Ascending aorta (tissue), 2 donors: ENCODE measurements around the gene TRAF3. TPM values are rescaled to one million over a fixed set of nuclear protein-coding genes. Genes with fewer than 3 reads are reported as not detected.

Source experiments
- DNase-seq, 2 donors: peaks; one replicate each; pipeline ENCODE4 v3.0.0-alpha.2; 2019; ENCODE audit warnings: low spot score in 2 of 2
- H3K27ac ChIP-seq, 2 donors: fragments of 200-600 bp; sonication (generic); one replicate each; pipeline ENCODE4 v1.5.1; 2016 to 2017; ENCODE audit warnings: mild to moderate bottlenecking in 1 of 2
- H3K27me3 ChIP-seq: fragments of 200-600 bp; sonication (generic); one replicate; pipeline ENCODE4 v1.5.1; 2017
- H3K36me3 ChIP-seq, 2 donors: fragments of 200-600 bp; sonication (generic); one replicate each; pipeline ENCODE4 v1.5.1; 2016
- H3K4me1 ChIP-seq, 2 donors: fragments of 200-600 bp; sonication (generic); one replicate each; pipeline ENCODE4 v1.5.1; 2016 to 2017; ENCODE audit warnings: mild to moderate bottlenecking in 1 of 2
- H3K4me3 ChIP-seq, 2 donors: fragments of 200-600 bp; sonication (generic); one replicate each; pipeline ENCODE4 v1.5.1; 2016 to 2017; ENCODE audit warnings: mild to moderate bottlenecking in 1 of 2
- H3K9me3 ChIP-seq, 2 donors: fragments of 200-600 bp; sonication (generic); one replicate each; pipeline ENCODE4 v1.5.1; 2016
- intact Hi-C: fragments of 100-400 bp; cut with DNase I; formaldehyde crosslinking; loops from one replicate; pipeline ENCODE4 v1.15.1; 2023
- total RNA-seq: library from RNA; depleted of rRNA; stranded (reverse); fragments of >200 nt; gene quantifications from one replicate; pipeline ENCODE4 v1.1.0, GENCODE V29; 2016
- TF ChIP-seq, protein P1 (sequence below), 3 experiments: fragments of 200-600 bp in 2 of 3; fragments of 450-650 bp in 1 of 3; sonication (generic) in 2 of 3; IDR thresholded peaks; one replicate each; pipeline ENCODE4 v1.5.1; 2016 to 2019; ENCODE audit warnings: antibody characterized with exemption in 3 of 3, mild to moderate bottlenecking in 1 of 3, moderate library complexity in 1 of 3

TRAF3 gene
- total RNA-seq, 1 donor from 2014 or later, result 12.2 TPM

DNA sequence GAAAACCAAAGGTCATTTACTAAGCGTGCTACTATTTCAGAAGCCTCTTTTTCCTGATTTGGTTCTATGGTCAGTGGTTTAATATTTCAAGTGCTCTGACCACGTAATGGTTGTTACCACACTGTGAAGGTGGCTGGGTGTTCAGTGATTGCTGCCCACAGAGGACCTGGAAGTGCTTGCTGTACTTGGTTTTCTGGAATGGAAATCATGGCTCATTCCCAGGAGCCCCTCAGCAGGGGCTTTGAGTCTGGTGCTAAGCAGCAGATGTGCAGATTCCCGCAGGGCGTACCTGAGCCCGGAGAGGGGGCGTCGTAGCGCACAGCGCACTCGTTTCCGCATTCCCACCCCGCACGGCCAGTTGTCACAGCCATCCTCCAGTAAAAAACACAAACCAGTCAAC lies 50.5 kb downstream of the TRAF3 start:
- H3K9me3 ChIP-seq, result no peaks in the 10 kb centered on the region
- TF ChIP-seq, protein P1, sequence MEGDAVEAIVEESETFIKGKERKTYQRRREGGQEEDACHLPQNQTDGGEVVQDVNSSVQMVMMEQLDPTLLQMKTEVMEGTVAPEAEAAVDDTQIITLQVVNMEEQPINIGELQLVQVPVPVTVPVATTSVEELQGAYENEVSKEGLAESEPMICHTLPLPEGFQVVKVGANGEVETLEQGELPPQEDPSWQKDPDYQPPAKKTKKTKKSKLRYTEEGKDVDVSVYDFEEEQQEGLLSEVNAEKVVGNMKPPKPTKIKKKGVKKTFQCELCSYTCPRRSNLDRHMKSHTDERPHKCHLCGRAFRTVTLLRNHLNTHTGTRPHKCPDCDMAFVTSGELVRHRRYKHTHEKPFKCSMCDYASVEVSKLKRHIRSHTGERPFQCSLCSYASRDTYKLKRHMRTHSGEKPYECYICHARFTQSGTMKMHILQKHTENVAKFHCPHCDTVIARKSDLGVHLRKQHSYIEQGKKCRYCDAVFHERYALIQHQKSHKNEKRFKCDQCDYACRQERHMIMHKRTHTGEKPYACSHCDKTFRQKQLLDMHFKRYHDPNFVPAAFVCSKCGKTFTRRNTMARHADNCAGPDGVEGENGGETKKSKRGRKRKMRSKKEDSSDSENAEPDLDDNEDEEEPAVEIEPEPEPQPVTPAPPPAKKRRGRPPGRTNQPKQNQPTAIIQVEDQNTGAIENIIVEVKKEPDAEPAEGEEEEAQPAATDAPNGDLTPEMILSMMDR (IDR thresholded peaks at IDR 0.05), result no peak
- intact Hi-C loops, result no loop called here
- H3K27ac ChIP-seq, result no peak overlapping the region
- H3K4me3 ChIP-seq, result no peak overlapping the region
- H3K27me3 ChIP-seq, result no peaks in the 10 kb centered on the region
- peaks cover 0 to 3% of the 10 kb centered on the region in 2 donors for H3K36me3 ChIP-seq
- no peak for DNase-seq
- H3K4me1 ChIP-seq, result peaks cover 0 to 4% of the 10 kb centered on the region in 2 donors

GRCh38 chr14:102828151-102828550 lies 50.9 kb downstream of the TRAF3 start:
- no peak overlapping the region for H3K27ac ChIP-seq
- H3K4me3 ChIP-seq, result no peak overlapping the region
- peaks cover 0 to 4% of the 10 kb centered on the region in 2 donors for H3K4me1 ChIP-seq
- peaks cover 0 to 3% of the 10 kb centered on the region in 2 donors for H3K36me3 ChIP-seq
- no peak for DNase-seq
- H3K27me3 ChIP-seq, result no peaks in the 10 kb centered on the region
- H3K9me3 ChIP-seq, result no peaks in the 10 kb centered on the region
- intact Hi-C loops, result no loop called here
- TF ChIP-seq, protein P1 (IDR thresholded peaks at IDR 0.05), result no peak

DNA sequence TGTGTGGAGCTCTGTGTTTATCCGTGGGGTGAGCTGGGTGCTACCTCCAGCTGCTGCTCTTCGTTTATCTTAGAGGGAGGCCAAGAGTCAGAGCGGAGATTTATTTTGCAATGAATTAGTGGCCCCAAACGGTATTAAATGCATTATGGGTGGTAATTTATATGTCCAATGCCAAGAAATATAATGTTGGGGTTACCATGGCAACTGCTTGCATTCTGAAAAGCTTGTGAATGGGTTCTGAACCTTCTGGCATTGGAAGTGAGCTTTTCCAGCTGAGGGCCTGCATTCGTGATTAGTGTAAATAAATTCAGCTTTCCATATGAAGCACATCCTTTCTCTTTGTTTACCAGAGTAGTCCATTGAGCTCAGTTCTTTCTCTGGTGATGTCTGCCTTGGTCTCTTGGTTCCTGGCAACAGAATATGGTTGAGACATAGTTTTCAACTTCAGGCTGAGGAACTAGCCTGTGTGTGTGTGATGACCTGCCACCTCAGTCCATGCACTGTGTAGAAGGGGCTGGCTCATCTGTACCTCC lies 51.8 kb downstream of the TRAF3 start:
- no peaks in the 10 kb centered on the region for H3K9me3 ChIP-seq
- peaks cover 0 to 3% of the 10 kb centered on the region in 2 donors for H3K36me3 ChIP-seq
- no peak overlapping the region for H3K4me3 ChIP-seq
- H3K27ac ChIP-seq, result no peak overlapping the region
- TF ChIP-seq, protein P1 (IDR thresholded peaks at IDR 0.05), result no peak
- no peak for DNase-seq
- H3K27me3 ChIP-seq, result no peaks in the 10 kb centered on the region
- H3K4me1 ChIP-seq, result peaks cover 0 to 4% of the 10 kb centered on the region in 2 donors
- intact Hi-C loops, result no loop called here

- Histone ChIP-seq H3K4me1 (no peaks in the 10 kb centered on the region), H3K36me3 (peaks cover 0 to 3% of the 10 kb centered on the region in 2 donors), H3K27ac (no peak overlapping the region), H3K4me3 (no peak overlapping the region), H3K27me3 (no peaks in the 10 kb centered on the region), H3K9me3 (no peaks in the 10 kb centered on the region)
- DNase-seq, result no peak
- intact Hi-C loops, result no loop called here
- TF ChIP-seq, protein P1 (IDR thresholded peaks at IDR 0.05), result no peak
Observed at GRCh38 chr14:102830474-102831045, 53.3 kb downstream of the TRAF3 start.

GRCh38 chr14:102831163-102831804 lies 54.0 kb downstream of the TRAF3 start:
- Histone ChIP-seq H3K9me3 (no peaks in the 10 kb centered on the region), H3K4me1 (no peaks in the 10 kb centered on the region), H3K36me3 (peaks cover 0 to 3% of the 10 kb centered on the region in 2 donors), H3K4me3 (no peak overlapping the region), H3K27ac (no peak overlapping the region), H3K27me3 (no peaks in the 10 kb centered on the region)
- DNase-seq, result no peak
- intact Hi-C loops, result no loop called here
- TF ChIP-seq, protein P1 (IDR thresholded peaks at IDR 0.05), result no peak
